Sigmoid colon (tissue), 4 donors: Measurements from ENCODE around the gene STARD9.

Source experiments
- EP300 ChIP-seq, 4 donors: sonication (generic); formaldehyde crosslinking; IDR thresholded peaks; one replicate each; pipeline ENCODE4 v1.6.1; 2017; ENCODE audit warnings: antibody characterized with exemption in 4 of 4
- POLR2A ChIP-seq, 2 donors: fragments of 450-650 bp; IDR thresholded peaks; one replicate each; pipeline ENCODE4 v1.6.1; 2016; ENCODE audit warnings: antibody characterized with exemption in 2 of 2, mild to moderate bottlenecking in 2 of 2, moderate library complexity in 2 of 2
- POLR2AphosphoS5 ChIP-seq, 4 donors: sonication (generic); formaldehyde crosslinking; IDR thresholded peaks; one replicate each; pipeline ENCODE4 v1.6.1; 2017; ENCODE audit warnings: antibody characterized with exemption in 4 of 4
- TF ChIP-seq, protein P1 (sequence below), 4 experiments: fragments of 450-650 bp in 3 of 4; fragments of 200-600 bp in 1 of 4; IDR thresholded peaks; one replicate each; pipeline ENCODE4 v1.5.1; 2016 to 2019; ENCODE audit warnings: antibody characterized with exemption in 4 of 4, mild to moderate bottlenecking in 3 of 4, moderate library complexity in 2 of 4

DNA sequence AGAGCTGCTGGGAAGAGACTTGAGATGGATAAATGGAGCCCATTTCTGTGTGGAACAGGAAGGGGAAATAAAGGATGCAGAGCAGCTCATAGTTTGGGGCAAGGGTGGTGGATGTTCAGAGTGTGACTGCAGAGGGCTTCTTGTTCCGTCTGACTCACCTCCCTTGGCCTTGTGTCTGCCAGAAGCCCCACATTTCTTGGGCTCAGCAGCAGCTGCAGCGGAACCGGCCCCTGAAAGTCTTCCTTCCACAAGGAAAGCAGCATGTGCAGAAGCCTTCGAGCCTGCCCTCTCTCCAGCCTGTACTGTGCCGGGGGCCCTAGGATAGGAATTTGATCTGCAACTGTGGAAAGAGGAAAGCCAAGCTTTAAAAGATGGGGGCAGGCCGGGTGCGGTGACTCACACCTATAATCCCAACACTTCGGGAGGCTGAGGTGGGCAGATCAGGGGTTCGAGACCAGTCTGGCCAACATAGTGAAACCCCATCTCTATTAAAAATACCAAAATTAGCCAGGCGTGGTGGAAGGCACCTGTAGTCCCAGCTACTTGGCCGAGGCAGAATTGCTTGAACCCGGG is 150.0 kb downstream of the STARD9 start:
- TF ChIP-seq, protein P1, sequence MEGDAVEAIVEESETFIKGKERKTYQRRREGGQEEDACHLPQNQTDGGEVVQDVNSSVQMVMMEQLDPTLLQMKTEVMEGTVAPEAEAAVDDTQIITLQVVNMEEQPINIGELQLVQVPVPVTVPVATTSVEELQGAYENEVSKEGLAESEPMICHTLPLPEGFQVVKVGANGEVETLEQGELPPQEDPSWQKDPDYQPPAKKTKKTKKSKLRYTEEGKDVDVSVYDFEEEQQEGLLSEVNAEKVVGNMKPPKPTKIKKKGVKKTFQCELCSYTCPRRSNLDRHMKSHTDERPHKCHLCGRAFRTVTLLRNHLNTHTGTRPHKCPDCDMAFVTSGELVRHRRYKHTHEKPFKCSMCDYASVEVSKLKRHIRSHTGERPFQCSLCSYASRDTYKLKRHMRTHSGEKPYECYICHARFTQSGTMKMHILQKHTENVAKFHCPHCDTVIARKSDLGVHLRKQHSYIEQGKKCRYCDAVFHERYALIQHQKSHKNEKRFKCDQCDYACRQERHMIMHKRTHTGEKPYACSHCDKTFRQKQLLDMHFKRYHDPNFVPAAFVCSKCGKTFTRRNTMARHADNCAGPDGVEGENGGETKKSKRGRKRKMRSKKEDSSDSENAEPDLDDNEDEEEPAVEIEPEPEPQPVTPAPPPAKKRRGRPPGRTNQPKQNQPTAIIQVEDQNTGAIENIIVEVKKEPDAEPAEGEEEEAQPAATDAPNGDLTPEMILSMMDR (IDR thresholded peaks at IDR 0.05) = no peak
- no peak for TF ChIP-seq POLR2A (IDR thresholded peaks at IDR 0.05)
- TF ChIP-seq POLR2AphosphoS5 (IDR thresholded peaks at IDR 0.05) = no peak
- no peak for TF ChIP-seq EP300 (IDR thresholded peaks at IDR 0.05)
